HG03457 (cell line): ENCODE results near the gene SRP14.
A peak's percentile ranks its signal among the peaks of the same experiment; 100 is the strongest.
"Not testable (repeated sequence)": the region's sequence is repeated elsewhere in the genome, so short reads cannot be mapped to it uniquely, and the experiment has no call there.

Source experiments
- ATAC-seq: cut with Tn5 transposase; IDR thresholded peaks from one replicate; pipeline ENCODE4 v1.9.1; 2021; ENCODE audit warnings: moderate number of reproducible peaks; ENCODE audit not compliant: unreplicated experiment

The SRP14 gene

GRCh38 chr15:40051616-40052415 is 12.8 kb upstream of the SRP14 start:
- ATAC-seq = no peak

GRCh38 chr15:40050788-40051470 is 11.9 kb upstream of the SRP14 start:
- ATAC-seq = no peak

GRCh38 chr15:40048926-40049475 is 10.0 kb upstream of the SRP14 start:
- no peak for ATAC-seq

GRCh38 chr15:40048211-40048792 is 9.3 kb upstream of the SRP14 start:
- ATAC-seq = no peak

GRCh38 chr15:40047415-40048210 is 8.6 kb upstream of the SRP14 start:
- peak; percentile 47 for ATAC-seq

- no peak for ATAC-seq
Observed at GRCh38 chr15:40046721-40047414, 7.9 kb upstream of the SRP14 start.

GRCh38 chr15:40045572-40046217 is 6.7 kb upstream of the SRP14 start:
- ATAC-seq = no peak

- ATAC-seq = peak; percentile 58
Observed at GRCh38 chr15:40044717-40045571, 6.0 kb upstream of the SRP14 start.

GRCh38 chr15:40043927-40044716 is 5.1 kb upstream of the SRP14 start:
- no peak for ATAC-seq

GRCh38 chr15:40042791-40043320 is 3.9 kb upstream of the SRP14 start:
- ATAC-seq = no peak

GRCh38 chr15:40040770-40041169 is 1.8 kb upstream of the SRP14 start:
- no peak for ATAC-seq

- ATAC-seq = no peak
Observed at GRCh38 chr15:40040293-40040635, 1.3 kb upstream of the SRP14 start.

- ATAC-seq = no peak
Observed at GRCh38 chr15:40038275-40038637, 725 bp downstream of the SRP14 start.

GRCh38 chr15:40037721-40038120 is 1.3 kb downstream of the SRP14 start:
- no peak for ATAC-seq

- not testable (repeated sequence) for ATAC-seq
Observed at GRCh38 chr15:40035182-40035581, 3.8 kb downstream of the SRP14 start.

- ATAC-seq = no peak
Observed at GRCh38 chr15:40034186-40034946, 4.6 kb downstream of the SRP14 start.

- no peak for ATAC-seq
Observed at GRCh38 chr15:40032125-40032839, 6.7 kb downstream of the SRP14 start.
